Fibroblast of skin of right biceps (primary cell): ENCODE results near the gene GPC6.

Source experiments
- DNase-seq: peaks from one replicate; pipeline ENCODE4 v3.0.0-alpha.2; 2013

Gene GPC6

GRCh38 chr13:94079876-94080275 lies 853.3 kb downstream of the GPC6 start:
- DNase-seq, result peak; percentile 80

- no peak for DNase-seq
Observed at GRCh38 chr13:94080527-94080926, 853.9 kb downstream of the GPC6 start.

- DNase-seq, result no peak
Observed at GRCh38 chr13:94087100-94087499, 860.5 kb downstream of the GPC6 start.

- no peak for DNase-seq
Observed at GRCh38 chr13:94088742-94089141, 862.1 kb downstream of the GPC6 start.

GRCh38 chr13:94090773-94091480 lies 864.3 kb downstream of the GPC6 start:
- no peak for DNase-seq

- DNase-seq, result peak; percentile 64
Observed at GRCh38 chr13:94093652-94094315, 867.2 kb downstream of the GPC6 start.

- DNase-seq, result peak; percentile 57
Observed at GRCh38 chr13:94109715-94110374, 883.2 kb downstream of the GPC6 start.

GRCh38 chr13:94112227-94112626 lies 885.6 kb downstream of the GPC6 start:
- peak; percentile 97 for DNase-seq

GRCh38 chr13:94112731-94113130 lies 886.1 kb downstream of the GPC6 start:
- DNase-seq, result no peak

- no peak for DNase-seq
Observed at GRCh38 chr13:94113245-94113644, 886.6 kb downstream of the GPC6 start.

- no peak for DNase-seq
Observed at GRCh38 chr13:94114166-94114565, 887.6 kb downstream of the GPC6 start.

GRCh38 chr13:94115054-94115453 lies 888.4 kb downstream of the GPC6 start:
- no peak for DNase-seq

GRCh38 chr13:94119360-94119936 lies 892.8 kb downstream of the GPC6 start:
- DNase-seq, result no peak

- DNase-seq, result no peak
Observed at GRCh38 chr13:94120878-94121277, 894.3 kb downstream of the GPC6 start.

GRCh38 chr13:94121686-94122085 lies 895.1 kb downstream of the GPC6 start:
- DNase-seq, result peak; percentile 83

GRCh38 chr13:94122300-94122915 lies 895.8 kb downstream of the GPC6 start:
- DNase-seq, result no peak

GRCh38 chr13:94123557-94123956 lies 897.0 kb downstream of the GPC6 start:
- no peak for DNase-seq

- DNase-seq, result no peak
Observed at GRCh38 chr13:94128430-94128829, 901.8 kb downstream of the GPC6 start.

GRCh38 chr13:94129490-94129894 lies 902.9 kb downstream of the GPC6 start:
- no peak for DNase-seq

GRCh38 chr13:94138831-94139230 lies 912.2 kb downstream of the GPC6 start:
- no peak for DNase-seq

- peak; percentile 15 for DNase-seq
Observed at GRCh38 chr13:94139393-94139995, 912.9 kb downstream of the GPC6 start.

- DNase-seq, result no peak
Observed at GRCh38 chr13:94140027-94140426, 913.4 kb downstream of the GPC6 start.

GRCh38 chr13:94140511-94140910 lies 913.9 kb downstream of the GPC6 start:
- no peak for DNase-seq
